ENCODE measurements around the gene CCER1.

DNA sequence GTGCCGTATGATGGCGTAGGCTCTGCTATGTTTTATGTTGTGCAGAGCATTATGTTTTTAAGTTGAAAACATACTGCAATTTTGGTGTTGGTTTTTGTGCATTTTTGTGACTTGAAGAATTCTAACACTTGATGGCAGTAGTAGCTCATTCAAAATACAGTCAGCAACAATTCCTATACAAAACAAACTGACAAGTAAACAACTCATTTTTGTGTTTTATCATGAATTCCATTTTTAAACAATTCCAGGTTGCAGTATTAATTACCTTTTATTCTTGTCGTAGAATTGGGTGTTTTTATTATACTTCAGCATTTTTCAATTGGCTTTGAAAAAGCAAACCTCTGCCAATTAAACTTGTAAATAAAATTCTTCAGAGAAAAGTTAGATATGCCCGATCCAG, 4.1 kb upstream of the CCER1 start:
- TF ChIP-seq POLR2A (IDR thresholded peaks at IDR 0.05) = no peak
- TF ChIP-seq CTCF (IDR thresholded peaks at IDR 0.05) = no peak

All from right lobe of liver (tissue), 4 donors.